ENCODE measurements around the gene ST6GALNAC3. TPM values are rescaled to one million over a fixed set of nuclear protein-coding genes. Genes with fewer than 3 reads are reported as not detected.
"Not testable (repeated sequence)": the region's sequence is repeated elsewhere in the genome, so short reads cannot be mapped to it uniquely, and the experiment has no call there.

The ST6GALNAC3 gene
- total RNA-seq, 1 experiment from 2014 or later, result 0.82 TPM

- Mint-ChIP-seq H3K4me1 (ENCODE audit: insufficient read depth, unreplicated experiment) (peaks cover 8% of the 10 kb centered on the region), H3K9me3 (ENCODE audit: unreplicated experiment) (no peaks in the 10 kb centered on the region), H3K4me3 (ENCODE audit: unreplicated experiment) (no peak overlapping the region), H3K27ac (ENCODE audit: low read depth, unreplicated experiment) (no peak overlapping the region), H3K36me3 (ENCODE audit: insufficient read depth, unreplicated experiment) (peaks cover 5% of the 10 kb centered on the region), H3K27me3 (ENCODE audit: insufficient read depth, unreplicated experiment) (no peaks in the 10 kb centered on the region)
- ChIA-PET CTCF (interaction anchor here (0.8 kb wide), 1 partner anchor 13 kb away, joined by 3 read pairs; no protein-coding TSS in a partner anchor), POLR2A (no interaction called here)
- DNase-seq (ENCODE audit: unreplicated experiment), result no peak
- TF ChIP-seq CTCF (IDR thresholded peaks at IDR 0.05; ENCODE audit: unreplicated experiment), result no peak
- intact Hi-C loops (cut with micrococcal nuclease), result no loop called here
- BruUV-seq (replicated peaks), result no TSS peak
These were observed 35.5 kb downstream of the ST6GALNAC3 start for GRCh38 chr1:76109901-76110560.

- CTCF ChIA-PET, result no interaction called here
- Mint-ChIP-seq H3K27ac (ENCODE audit: low read depth, unreplicated experiment) (no peak overlapping the region), H3K4me1 (ENCODE audit: insufficient read depth, unreplicated experiment) (peaks cover 12% of the 10 kb centered on the region), H3K27me3 (ENCODE audit: insufficient read depth, unreplicated experiment) (no peaks in the 10 kb centered on the region), H3K9me3 (ENCODE audit: unreplicated experiment) (no peaks in the 10 kb centered on the region), H3K36me3 (ENCODE audit: insufficient read depth, unreplicated experiment) (peaks cover 5% of the 10 kb centered on the region), H3K4me3 (ENCODE audit: unreplicated experiment) (no peak overlapping the region)
- no peak for TF ChIP-seq CTCF (IDR thresholded peaks at IDR 0.05; ENCODE audit: unreplicated experiment)
- no TSS peak for BruUV-seq (replicated peaks)
- POLR2A ChIA-PET, result no interaction called here
- intact Hi-C loops (cut with micrococcal nuclease), result no loop called here
- peak; percentile 27 for DNase-seq (ENCODE audit: unreplicated experiment)
These were observed 36.1 kb downstream of the ST6GALNAC3 start for GRCh38 chr1:76110666-76111065.

- BruUV-seq (replicated peaks); H3K4me3 Mint-ChIP-seq (ENCODE audit: unreplicated experiment); DNase-seq (ENCODE audit: unreplicated experiment); H3K27me3 Mint-ChIP-seq (ENCODE audit: insufficient read depth, unreplicated experiment); H3K27ac Mint-ChIP-seq (ENCODE audit: low read depth, unreplicated experiment); CTCF ChIA-PET; H3K36me3 Mint-ChIP-seq (ENCODE audit: insufficient read depth, unreplicated experiment); POLR2A ChIA-PET; intact Hi-C loops (cut with micrococcal nuclease); H3K9me3 Mint-ChIP-seq (ENCODE audit: unreplicated experiment): not testable (repeated sequence)
- peaks cover 12% of the 10 kb centered on the region for H3K4me1 Mint-ChIP-seq (ENCODE audit: insufficient read depth, unreplicated experiment)
These were observed 37.8 kb downstream of the ST6GALNAC3 start for GRCh38 chr1:76112321-76112720.

GRCh38 chr1:76113446-76113845, 38.9 kb downstream of the ST6GALNAC3 start:
- H3K36me3 Mint-ChIP-seq (ENCODE audit: insufficient read depth, unreplicated experiment), result peaks cover 5% of the 10 kb centered on the region
- CTCF ChIA-PET, result interaction anchor here (0.7 kb wide), 1 partner anchor 362 kb away, joined by 3 read pairs; no protein-coding TSS in a partner anchor
- intact Hi-C loops (cut with micrococcal nuclease), result no loop called here
- no TSS peak for BruUV-seq (replicated peaks)
- H3K27me3 Mint-ChIP-seq (ENCODE audit: insufficient read depth, unreplicated experiment), result no peaks in the 10 kb centered on the region
- no peak overlapping the region for H3K4me3 Mint-ChIP-seq (ENCODE audit: unreplicated experiment)
- peaks cover 12% of the 10 kb centered on the region for H3K4me1 Mint-ChIP-seq (ENCODE audit: insufficient read depth, unreplicated experiment)
- DNase-seq (ENCODE audit: unreplicated experiment), result no peak
- no peaks in the 10 kb centered on the region for H3K9me3 Mint-ChIP-seq (ENCODE audit: unreplicated experiment)
- H3K27ac Mint-ChIP-seq (ENCODE audit: low read depth, unreplicated experiment), result no peak overlapping the region
- no peak for TF ChIP-seq CTCF (IDR thresholded peaks at IDR 0.05; ENCODE audit: unreplicated experiment)
- POLR2A ChIA-PET, result no interaction called here

All from MCF 10A (cell line).